Central memory CD8-positive, alpha-beta T cell (primary cell): Measurements from ENCODE around the gene MARK3.

ENCODE experiments used
- ATAC-seq: fragments of 150-1000 bp; cut with Tn5 transposase; replicated peaks from 2 replicates; pipeline ENCODE4 v1.10.0; 2022; ENCODE audit warnings: mild to moderate bottlenecking, moderate FRiP score, moderate number of reproducible peaks; ENCODE audit not compliant: poor library complexity, severe bottlenecking; ENCODE audit errors: extremely low read depth
- DNase-seq, 2 donors: peaks; one replicate each; pipeline ENCODE4 v3.0.0; 2021; ENCODE audit warnings: low spot score in 2 of 2
- H3K27ac Mint-ChIP-seq: one replicate; pipeline ENCODE4 v1.8.0; 2022; ENCODE audit warnings: low read depth, mild to moderate bottlenecking, moderate library complexity, mixed read lengths
- H3K27me3 Mint-ChIP-seq: one replicate; pipeline ENCODE4 v1.8.0; 2022; ENCODE audit warnings: mixed read lengths
- H3K36me3 Mint-ChIP-seq: one replicate; pipeline ENCODE4 v1.8.0; 2022; ENCODE audit warnings: mild to moderate bottlenecking, moderate library complexity, mixed read lengths; ENCODE audit not compliant: insufficient read depth
- H3K4me1 Mint-ChIP-seq: one replicate; pipeline ENCODE4 v1.8.0; 2022; ENCODE audit warnings: mixed read lengths
- H3K4me3 Mint-ChIP-seq: one replicate; pipeline ENCODE4 v1.8.0; 2022; ENCODE audit warnings: mild to moderate bottlenecking, moderate library complexity, mixed read lengths
- H3K9me3 Mint-ChIP-seq: one replicate; pipeline ENCODE4 v1.8.0; 2022; ENCODE audit warnings: mixed read lengths

The MARK3 gene

DNA sequence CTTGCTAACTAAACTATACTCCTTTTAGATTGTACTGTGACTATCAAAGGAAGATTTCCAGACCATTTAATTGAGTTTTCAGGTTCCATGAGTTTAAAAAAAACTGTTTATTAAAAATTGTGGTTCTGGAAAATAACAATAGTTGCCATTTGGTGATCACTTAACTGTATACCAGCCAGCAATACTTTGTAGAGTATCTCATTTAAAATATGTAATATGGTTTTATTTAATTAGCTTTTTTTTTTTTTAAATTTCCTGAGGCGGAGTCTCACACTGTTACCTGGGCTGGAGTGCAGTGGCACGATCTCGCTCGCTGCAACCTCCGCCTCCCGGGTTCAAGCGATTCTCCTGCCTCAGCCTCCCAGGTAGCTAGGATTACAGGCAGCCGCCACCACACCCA lies 7.4 kb downstream of the MARK3 start:
- peaks cover 5% of the 10 kb centered on the region for H3K36me3 Mint-ChIP-seq
- DNase-seq (no peak), ATAC-seq (no peak)
- H3K4me3 Mint-ChIP-seq: no peak overlapping the region
- no peaks in the 10 kb centered on the region for H3K9me3 Mint-ChIP-seq
- H3K4me1 Mint-ChIP-seq: peaks cover 54% of the 10 kb centered on the region
- H3K27ac Mint-ChIP-seq: no peak overlapping the region
- H3K27me3 Mint-ChIP-seq: no peaks in the 10 kb centered on the region

- no peaks in the 10 kb centered on the region for H3K9me3 Mint-ChIP-seq
- no peak overlapping the region for H3K27ac Mint-ChIP-seq
- no peak for ATAC-seq
- H3K4me1 Mint-ChIP-seq: peaks cover 54% of the 10 kb centered on the region
- H3K4me3 Mint-ChIP-seq: no peak overlapping the region
- no peaks in the 10 kb centered on the region for H3K27me3 Mint-ChIP-seq
- H3K36me3 Mint-ChIP-seq: peaks cover 4% of the 10 kb centered on the region
- DNase-seq: no peak
Observed at GRCh38 chr14:103393070-103393469, 7.9 kb downstream of the MARK3 start.

DNA sequence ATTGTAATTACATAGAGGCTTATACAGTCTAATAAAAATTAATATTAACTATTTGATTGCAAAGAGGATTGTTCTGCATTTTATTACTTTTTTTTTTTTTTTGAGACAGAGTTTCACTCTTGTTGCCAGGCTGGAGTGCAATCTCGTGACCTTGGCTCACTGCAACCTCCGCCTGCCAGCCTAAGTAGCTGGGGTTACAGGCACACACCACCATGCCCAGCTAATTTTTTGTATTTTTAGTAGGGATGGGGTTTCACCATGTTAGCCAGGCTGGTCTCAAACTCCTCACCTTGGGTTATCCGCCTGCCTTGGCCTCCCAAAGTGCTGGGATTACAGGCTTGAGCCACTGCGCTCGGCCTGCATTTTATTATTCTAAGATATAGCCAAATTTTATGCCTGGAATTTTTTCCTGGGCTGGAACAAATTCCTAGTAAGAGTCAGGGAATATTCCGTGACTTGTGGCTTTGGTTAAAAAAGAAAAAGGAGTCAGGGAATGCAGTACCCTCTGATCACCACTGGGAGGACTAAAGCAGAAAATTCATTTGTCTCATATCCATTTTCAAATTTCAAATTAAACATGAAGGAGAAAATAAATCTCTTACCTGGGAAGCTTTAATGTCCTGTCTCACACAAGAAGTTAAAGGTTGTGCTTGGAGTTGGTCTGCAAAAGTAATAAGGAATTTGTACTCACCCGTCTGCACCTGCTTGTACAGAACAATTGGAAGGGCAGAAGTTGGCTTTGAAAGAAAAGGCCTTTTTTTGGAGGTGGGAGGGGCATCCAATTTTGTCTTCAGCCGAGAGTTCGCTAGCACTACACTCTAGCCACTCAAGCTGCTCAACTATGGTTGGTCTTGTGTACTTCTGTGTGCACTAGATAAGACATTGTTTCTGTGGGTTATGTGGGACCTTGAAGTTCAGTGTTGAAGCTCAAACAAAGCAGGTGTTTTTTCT lies 8.7 kb downstream of the MARK3 start:
- H3K9me3 Mint-ChIP-seq: no peaks in the 10 kb centered on the region
- H3K36me3 Mint-ChIP-seq: peaks cover 7% of the 10 kb centered on the region
- ATAC-seq: no peak
- no peak for DNase-seq
- H3K4me3 Mint-ChIP-seq: no peak overlapping the region
- no peak overlapping the region for H3K27ac Mint-ChIP-seq
- peaks cover 52% of the 10 kb centered on the region for H3K4me1 Mint-ChIP-seq
- H3K27me3 Mint-ChIP-seq: no peaks in the 10 kb centered on the region

DNA sequence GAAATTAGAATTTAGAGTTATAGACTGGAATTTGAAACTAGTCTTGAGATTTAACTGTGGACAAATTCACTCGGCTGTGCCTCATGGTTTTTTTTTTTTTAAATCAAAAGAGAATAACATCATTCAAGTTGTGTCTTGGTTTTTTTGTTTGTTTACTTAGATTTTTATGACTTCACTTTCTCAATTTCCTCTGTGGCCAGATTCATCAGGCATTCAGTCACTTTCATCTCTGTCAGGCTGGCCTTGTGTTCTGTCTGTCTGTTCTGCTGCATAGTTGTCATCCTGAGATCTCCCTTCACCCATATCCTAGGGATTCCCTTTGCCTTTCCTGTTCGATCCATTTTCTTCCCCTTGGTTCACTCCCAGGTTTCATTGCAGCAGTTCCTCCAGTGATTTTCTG lies 10.0 kb downstream of the MARK3 start:
- DNase-seq (no peak), ATAC-seq (no peak)

DNA sequence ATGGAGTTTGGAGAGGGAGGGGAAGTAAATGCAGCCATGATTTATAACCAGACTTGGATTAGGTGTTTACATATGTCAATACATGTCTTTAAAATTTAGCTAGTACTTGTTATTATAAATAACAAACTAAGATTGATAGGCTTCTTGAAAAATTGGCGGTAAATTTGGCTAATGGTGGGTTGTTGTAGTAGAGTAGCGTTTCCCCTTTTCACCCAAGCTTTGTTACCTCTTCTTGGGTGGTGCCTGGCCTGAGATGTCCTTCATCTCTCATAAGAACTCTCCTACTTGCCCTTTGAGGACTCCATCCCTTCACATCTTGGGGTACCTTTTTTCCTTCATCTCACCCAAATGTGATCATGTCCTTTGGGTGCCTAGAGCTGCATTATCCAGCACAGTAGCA lies 11.2 kb downstream of the MARK3 start:
- Mint-ChIP-seq H3K4me1 (peaks cover 67% of the 10 kb centered on the region), H3K27ac (peak overlapping the region; percentile 32), H3K27me3 (no peaks in the 10 kb centered on the region), H3K36me3 (peaks cover 7% of the 10 kb centered on the region), H3K4me3 (peak overlapping the region; percentile 43), H3K9me3 (no peaks in the 10 kb centered on the region)
- ATAC-seq (no peak), DNase-seq (no peak)

More for the DNA sequence above, 10.0 kb downstream of the MARK3 start:
- Mint-ChIP-seq H3K4me3 (peak overlapping the region; percentile 43), H3K4me1 (peaks cover 54% of the 10 kb centered on the region), H3K27me3 (no peaks in the 10 kb centered on the region), H3K36me3 (peaks cover 7% of the 10 kb centered on the region), H3K27ac (peak overlapping the region; percentile 1), H3K9me3 (no peaks in the 10 kb centered on the region)

DNA sequence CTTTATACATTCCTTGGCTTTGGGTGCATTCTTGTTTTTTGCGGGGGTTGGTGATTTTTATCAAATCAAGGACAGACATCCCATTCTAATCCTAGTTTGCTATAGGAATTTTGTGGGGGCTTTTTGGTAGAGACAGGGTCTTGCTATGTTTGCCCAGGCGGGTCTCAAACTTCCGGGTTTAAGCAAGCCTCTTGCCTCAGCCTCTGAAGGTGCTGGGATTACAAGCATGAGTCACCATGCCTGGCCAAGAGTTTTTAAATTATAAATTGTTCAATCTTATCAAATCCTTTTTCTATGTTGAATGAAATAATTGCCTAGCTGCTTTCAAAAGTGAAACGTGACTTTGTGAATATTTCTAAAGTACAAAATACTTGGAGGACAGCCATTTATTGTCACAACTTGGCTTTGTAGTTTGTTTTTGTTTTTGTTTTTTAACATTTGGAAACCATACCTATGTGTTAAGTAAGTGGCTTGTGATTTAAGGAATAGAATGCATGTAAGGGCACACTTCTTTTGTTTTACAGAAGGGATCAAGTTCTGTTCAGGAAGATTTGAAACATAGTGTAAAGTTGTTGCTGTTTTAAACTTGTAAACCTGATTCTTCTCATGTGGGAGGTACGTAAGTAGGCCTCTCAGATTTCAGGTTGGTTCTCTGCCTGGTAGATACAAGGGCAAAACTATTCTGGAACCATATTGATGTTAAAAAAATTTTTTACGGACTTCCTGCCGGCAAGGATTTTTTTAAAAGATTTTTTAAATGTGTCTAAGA lies 13.4 kb downstream of the MARK3 start:
- Mint-ChIP-seq H3K9me3 (no peaks in the 10 kb centered on the region), H3K27me3 (no peaks in the 10 kb centered on the region), H3K27ac (no peak overlapping the region), H3K36me3 (peaks cover 8% of the 10 kb centered on the region), H3K4me1 (peaks cover 74% of the 10 kb centered on the region), H3K4me3 (peak overlapping the region; percentile 9)
- no peak for ATAC-seq
- DNase-seq: no peak

- DNase-seq (no peak), ATAC-seq (no peak)
- Mint-ChIP-seq H3K27me3 (no peaks in the 10 kb centered on the region), H3K36me3 (peaks cover 15% of the 10 kb centered on the region), H3K27ac (peak overlapping the region; percentile 83), H3K9me3 (no peaks in the 10 kb centered on the region), H3K4me3 (no peak overlapping the region), H3K4me1 (peaks cover 65% of the 10 kb centered on the region)
Observed at GRCh38 chr14:103400537-103400936, 15.3 kb downstream of the MARK3 start.

GRCh38 chr14:103401223-103402214 lies 16.3 kb downstream of the MARK3 start:
- Mint-ChIP-seq H3K9me3 (no peaks in the 10 kb centered on the region), H3K4me1 (peaks cover 55% of the 10 kb centered on the region), H3K4me3 (no peak overlapping the region), H3K36me3 (peaks cover 23% of the 10 kb centered on the region), H3K27me3 (no peaks in the 10 kb centered on the region), H3K27ac (peak overlapping the region; percentile 83)
- ATAC-seq (peak; percentile 58), DNase-seq (no peak)

GRCh38 chr14:103402695-103403094 lies 17.5 kb downstream of the MARK3 start:
- H3K9me3 Mint-ChIP-seq: no peaks in the 10 kb centered on the region
- H3K27me3 Mint-ChIP-seq: no peaks in the 10 kb centered on the region
- DNase-seq (no peak), ATAC-seq (no peak)
- no peak overlapping the region for H3K4me3 Mint-ChIP-seq
- peaks cover 34% of the 10 kb centered on the region for H3K36me3 Mint-ChIP-seq
- H3K27ac Mint-ChIP-seq: peak overlapping the region; percentile 62
- H3K4me1 Mint-ChIP-seq: peaks cover 48% of the 10 kb centered on the region

- Mint-ChIP-seq H3K27ac (peak overlapping the region; percentile 88), H3K4me3 (peak overlapping the region; percentile 49)
- ATAC-seq: no peak
Observed at GRCh38 chr14:103404032-103404918, 19.1 kb downstream of the MARK3 start.

DNA sequence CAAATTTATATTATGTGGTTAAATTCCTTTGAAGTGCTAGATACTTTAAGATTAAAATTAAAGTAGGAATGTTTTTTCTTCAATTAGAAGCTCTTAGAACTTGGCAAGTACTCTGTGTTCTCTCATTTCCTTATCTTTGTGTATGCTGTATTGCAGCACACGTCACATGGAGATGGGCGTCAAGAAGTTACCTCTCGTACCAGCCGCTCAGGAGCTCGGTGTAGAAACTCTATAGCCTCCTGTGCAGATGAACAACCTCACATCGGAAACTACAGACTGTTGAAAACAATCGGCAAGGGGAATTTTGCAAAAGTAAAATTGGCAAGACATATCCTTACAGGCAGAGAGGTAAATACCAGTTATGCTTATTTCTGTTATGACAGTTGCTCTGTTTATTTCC lies 19.7 kb downstream of the MARK3 start:
- Mint-ChIP-seq H3K27ac (no peak overlapping the region), H3K9me3 (no peaks in the 10 kb centered on the region), H3K36me3 (peaks cover 42% of the 10 kb centered on the region), H3K27me3 (no peaks in the 10 kb centered on the region), H3K4me3 (no peak overlapping the region), H3K4me1 (peaks cover 42% of the 10 kb centered on the region)
- ATAC-seq (no peak), DNase-seq (no peak)

More at GRCh38 chr14:103404032-103404918, 19.1 kb downstream of the MARK3 start:
- no peak for DNase-seq
- Mint-ChIP-seq H3K27me3 (no peaks in the 10 kb centered on the region), H3K4me1 (peaks cover 42% of the 10 kb centered on the region), H3K36me3 (peaks cover 42% of the 10 kb centered on the region), H3K9me3 (no peaks in the 10 kb centered on the region)
